ENCODE results near the gene SLC15A5. TPM values are rescaled to one million over a fixed set of nuclear protein-coding genes. Genes with fewer than 3 reads are reported as not detected.

The SLC15A5 gene
- total RNA-seq, 1 experiment from 2014 or later, result not detected

- H3F3A ChIP-seq (ENCODE audit: insufficient read depth, low read depth), result no peaks in the 10 kb centered on the region
- no peak overlapping the region for H2AFZ ChIP-seq
- no peak overlapping the region for H3K4me3 ChIP-seq
- no peak for DNase-seq
- no peaks in the 10 kb centered on the region for H3K36me3 ChIP-seq (ENCODE audit: low read depth)
- no peaks in the 10 kb centered on the region for H3K9me3 ChIP-seq (ENCODE audit: insufficient read depth, low read depth)
- no peak overlapping the region for H3K27ac ChIP-seq
- ChIA-PET CTCF (no interaction called here), POLR2A (ENCODE audit: unreplicated experiment) (no interaction called here)
- TF ChIP-seq CTCF (conservative IDR thresholded peaks at IDR 0.05), result no peak
- TF ChIP-seq EZH2 (IDR thresholded peaks at IDR 0.05; ENCODE audit: low read depth), result no peak
- H3K27me3 ChIP-seq (ENCODE audit: insufficient read depth, low read depth), result no peaks in the 10 kb centered on the region
- intact Hi-C loops (cut with micrococcal nuclease; ENCODE audit: unreplicated experiment), result no loop called here
- no TSS peak for BruUV-seq (replicated peaks)
- no peak overlapping the region for H3K4me2 ChIP-seq
- peaks cover 3% of the 10 kb centered on the region; the same call in 1 of the 2 replicates for H3K9me2 ChIP-seq (ENCODE audit: insufficient read depth)
- no peaks in the 10 kb centered on the region for H4K20me1 ChIP-seq (ENCODE audit: insufficient read depth)
- H3K79me2 ChIP-seq (ENCODE audit: low read depth), result no peaks in the 10 kb centered on the region
- no peaks in the 10 kb centered on the region for H3K4me1 ChIP-seq (replicated peaks; ENCODE audit: insufficient read depth)
Observed at GRCh38 chr12:16260206-16260605, 17.3 kb downstream of the SLC15A5 start.

- Histone ChIP-seq H4K20me1 (ENCODE audit: insufficient read depth) (no peaks in the 10 kb centered on the region), H3F3A (ENCODE audit: insufficient read depth, low read depth) (no peaks in the 10 kb centered on the region), H2AFZ (no peak overlapping the region), H3K4me2 (no peak overlapping the region), H3K9me2 (ENCODE audit: insufficient read depth) (peaks cover 3% of the 10 kb centered on the region; the same call in 1 of the 2 replicates), H3K79me2 (ENCODE audit: low read depth) (no peaks in the 10 kb centered on the region), H3K27ac (no peak overlapping the region), H3K4me1 (replicated peaks; ENCODE audit: insufficient read depth) (no peaks in the 10 kb centered on the region), H3K27me3 (ENCODE audit: insufficient read depth, low read depth) (no peaks in the 10 kb centered on the region), H3K9me3 (ENCODE audit: insufficient read depth, low read depth) (no peaks in the 10 kb centered on the region), H3K36me3 (ENCODE audit: low read depth) (no peaks in the 10 kb centered on the region), H3K4me3 (no peak overlapping the region)
- BruUV-seq (replicated peaks), result no TSS peak
- POLR2A ChIA-PET (ENCODE audit: unreplicated experiment), result no interaction called here
- DNase-seq, result no peak
- intact Hi-C loops (cut with micrococcal nuclease; ENCODE audit: unreplicated experiment), result no loop called here
- CTCF ChIA-PET, result no interaction called here
- no peak for TF ChIP-seq CTCF (conservative IDR thresholded peaks at IDR 0.05)
- TF ChIP-seq EZH2 (IDR thresholded peaks at IDR 0.05; ENCODE audit: low read depth), result no peak
Observed at GRCh38 chr12:16258963-16259362, 18.5 kb downstream of the SLC15A5 start.

- TF ChIP-seq CTCF (conservative IDR thresholded peaks at IDR 0.05), result no peak
- no peak for TF ChIP-seq EZH2 (IDR thresholded peaks at IDR 0.05; ENCODE audit: low read depth)
- no peaks in the 10 kb centered on the region for H3K9me3 ChIP-seq (ENCODE audit: insufficient read depth, low read depth)
- no peak overlapping the region for H3K4me2 ChIP-seq
- H3K27ac ChIP-seq, result no peak overlapping the region
- H3K36me3 ChIP-seq (ENCODE audit: low read depth), result no peaks in the 10 kb centered on the region
- no peaks in the 10 kb centered on the region for H3K9me2 ChIP-seq (ENCODE audit: insufficient read depth)
- H3K27me3 ChIP-seq (ENCODE audit: insufficient read depth, low read depth), result no peaks in the 10 kb centered on the region
- no TSS peak for BruUV-seq (replicated peaks)
- intact Hi-C loops (cut with micrococcal nuclease; ENCODE audit: unreplicated experiment), result no loop called here
- CTCF ChIA-PET, result no interaction called here
- H3K79me2 ChIP-seq (ENCODE audit: low read depth), result no peaks in the 10 kb centered on the region
- H3K4me3 ChIP-seq, result no peak overlapping the region
- H2AFZ ChIP-seq, result no peak overlapping the region
- no peak for DNase-seq
- POLR2A ChIA-PET (ENCODE audit: unreplicated experiment), result no interaction called here
- no peaks in the 10 kb centered on the region for H3K4me1 ChIP-seq (replicated peaks; ENCODE audit: insufficient read depth)
- H3F3A ChIP-seq (ENCODE audit: insufficient read depth, low read depth), result no peaks in the 10 kb centered on the region
- H4K20me1 ChIP-seq (ENCODE audit: insufficient read depth), result no peaks in the 10 kb centered on the region
Observed at GRCh38 chr12:16246264-16246663, 31.2 kb downstream of the SLC15A5 start.

Measured in PC-9 (cell line).